Neural crest cell (in vitro differentiated cells): ENCODE measurements around the gene NLGN2. TPM values are rescaled to one million over a fixed set of nuclear protein-coding genes. Genes with fewer than 3 reads are reported as not detected.

Experiments used
- DNase-seq: peaks from one replicate; pipeline ENCODE4 v3.0.0; 2021; ENCODE audit warnings: low read depth, mixed read lengths, low spot score
- H3K27ac Mint-ChIP-seq: one replicate; pipeline ENCODE4 v1.8.0; 2021; ENCODE audit warnings: mild to moderate bottlenecking, mixed read lengths; ENCODE audit not compliant: unreplicated experiment
- H3K27me3 Mint-ChIP-seq: 2 replicates; pipeline ENCODE4 v1.8.0; 2021; ENCODE audit warnings: low read depth, mild to moderate bottlenecking, mixed read lengths
- H3K36me3 Mint-ChIP-seq: 2 replicates; pipeline ENCODE4 v1.8.0; 2021; ENCODE audit warnings: low read depth, mild to moderate bottlenecking, mixed read lengths
- H3K4me1 Mint-ChIP-seq: 2 replicates; pipeline ENCODE4 v1.8.0; 2021; ENCODE audit warnings: mixed read lengths
- H3K4me3 Mint-ChIP-seq: one replicate; pipeline ENCODE4 v1.8.0; 2021; ENCODE audit warnings: mild to moderate bottlenecking, mixed read lengths
- H3K9me3 Mint-ChIP-seq: 2 replicates; pipeline ENCODE4 v1.8.0; 2021; ENCODE audit warnings: mixed read lengths
- total RNA-seq: library from RNA; stranded (reverse); gene quantifications from 2 replicates; pipeline ENCODE4 v1.2.1, GENCODE V29; 2021
- TF ChIP-seq, protein P1 (sequence below): fragments of 200-600 bp; sonication (generic); conservative IDR thresholded peaks from 2 replicates; pipeline ENCODE4 v1.5.0; 2021; ENCODE audit warnings: antibody characterized with exemption, mild to moderate bottlenecking

Gene NLGN2
- total RNA-seq, 1 donor from 2014 or later = 106 TPM

DNA sequence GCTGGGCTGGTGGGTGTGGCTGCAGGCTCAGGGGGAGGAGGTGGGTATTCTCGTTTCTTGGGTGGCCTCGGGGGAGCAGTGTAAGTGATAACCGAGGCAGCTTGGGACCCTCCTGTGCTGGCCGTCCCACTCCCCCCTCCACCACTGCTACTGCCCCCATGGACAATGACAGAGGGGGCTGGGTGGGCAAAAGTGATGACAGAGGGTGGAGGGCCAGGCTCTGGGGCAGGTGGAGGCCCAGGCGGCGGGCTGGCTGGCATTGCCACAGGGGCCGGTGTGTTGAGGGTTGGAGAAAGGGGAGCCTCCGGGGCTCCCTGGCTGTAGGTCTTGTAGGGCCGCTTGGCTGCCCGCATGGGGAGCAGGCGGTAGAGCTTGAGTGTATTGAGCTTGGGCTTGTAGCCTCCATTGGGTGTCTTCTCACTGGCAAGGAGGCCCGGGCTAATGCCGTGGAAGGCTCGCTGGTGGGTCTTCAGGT lies 55.8 kb downstream of the NLGN2 start:
- H3K9me3 Mint-ChIP-seq = no peaks in the 10 kb centered on the region
- no peaks in the 10 kb centered on the region for H3K27me3 Mint-ChIP-seq

DNA sequence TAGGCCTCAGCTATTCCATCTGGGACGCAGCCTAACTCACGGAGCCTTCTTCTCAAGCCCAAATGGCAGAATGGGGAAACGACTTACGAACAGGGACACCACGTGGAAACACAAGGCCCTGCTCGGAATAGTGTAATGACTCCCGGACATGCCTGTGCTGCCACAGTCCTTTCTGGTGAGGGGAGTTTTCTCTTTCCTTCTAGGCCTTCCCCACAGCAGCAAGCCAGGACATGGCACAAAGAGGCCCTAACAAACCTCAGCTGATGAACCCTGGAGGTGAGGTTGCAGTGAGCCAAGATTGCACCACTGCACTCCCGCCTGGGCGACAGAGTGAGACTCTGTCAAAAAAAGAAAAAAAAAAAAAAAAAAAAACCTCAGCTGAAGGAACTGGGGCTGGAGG lies 56.4 kb downstream of the NLGN2 start:
- Mint-ChIP-seq H3K9me3 (no peaks in the 10 kb centered on the region), H3K27me3 (no peaks in the 10 kb centered on the region), H3K36me3 (peaks cover 2% of the 10 kb centered on the region), H3K27ac (no peak overlapping the region), H3K4me3 (no peak overlapping the region), H3K4me1 (peaks cover 19% of the 10 kb centered on the region)
- no peak for DNase-seq
- TF ChIP-seq, protein P1, sequence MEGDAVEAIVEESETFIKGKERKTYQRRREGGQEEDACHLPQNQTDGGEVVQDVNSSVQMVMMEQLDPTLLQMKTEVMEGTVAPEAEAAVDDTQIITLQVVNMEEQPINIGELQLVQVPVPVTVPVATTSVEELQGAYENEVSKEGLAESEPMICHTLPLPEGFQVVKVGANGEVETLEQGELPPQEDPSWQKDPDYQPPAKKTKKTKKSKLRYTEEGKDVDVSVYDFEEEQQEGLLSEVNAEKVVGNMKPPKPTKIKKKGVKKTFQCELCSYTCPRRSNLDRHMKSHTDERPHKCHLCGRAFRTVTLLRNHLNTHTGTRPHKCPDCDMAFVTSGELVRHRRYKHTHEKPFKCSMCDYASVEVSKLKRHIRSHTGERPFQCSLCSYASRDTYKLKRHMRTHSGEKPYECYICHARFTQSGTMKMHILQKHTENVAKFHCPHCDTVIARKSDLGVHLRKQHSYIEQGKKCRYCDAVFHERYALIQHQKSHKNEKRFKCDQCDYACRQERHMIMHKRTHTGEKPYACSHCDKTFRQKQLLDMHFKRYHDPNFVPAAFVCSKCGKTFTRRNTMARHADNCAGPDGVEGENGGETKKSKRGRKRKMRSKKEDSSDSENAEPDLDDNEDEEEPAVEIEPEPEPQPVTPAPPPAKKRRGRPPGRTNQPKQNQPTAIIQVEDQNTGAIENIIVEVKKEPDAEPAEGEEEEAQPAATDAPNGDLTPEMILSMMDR = no peak

More for the DNA sequence above, 55.8 kb downstream of the NLGN2 start:
- DNase-seq = no peak
- Mint-ChIP-seq H3K36me3 (peaks cover 2% of the 10 kb centered on the region), H3K27ac (no peak overlapping the region), H3K4me1 (peaks cover 19% of the 10 kb centered on the region), H3K4me3 (no peak overlapping the region)
- TF ChIP-seq, protein P1 = no peak

DNA sequence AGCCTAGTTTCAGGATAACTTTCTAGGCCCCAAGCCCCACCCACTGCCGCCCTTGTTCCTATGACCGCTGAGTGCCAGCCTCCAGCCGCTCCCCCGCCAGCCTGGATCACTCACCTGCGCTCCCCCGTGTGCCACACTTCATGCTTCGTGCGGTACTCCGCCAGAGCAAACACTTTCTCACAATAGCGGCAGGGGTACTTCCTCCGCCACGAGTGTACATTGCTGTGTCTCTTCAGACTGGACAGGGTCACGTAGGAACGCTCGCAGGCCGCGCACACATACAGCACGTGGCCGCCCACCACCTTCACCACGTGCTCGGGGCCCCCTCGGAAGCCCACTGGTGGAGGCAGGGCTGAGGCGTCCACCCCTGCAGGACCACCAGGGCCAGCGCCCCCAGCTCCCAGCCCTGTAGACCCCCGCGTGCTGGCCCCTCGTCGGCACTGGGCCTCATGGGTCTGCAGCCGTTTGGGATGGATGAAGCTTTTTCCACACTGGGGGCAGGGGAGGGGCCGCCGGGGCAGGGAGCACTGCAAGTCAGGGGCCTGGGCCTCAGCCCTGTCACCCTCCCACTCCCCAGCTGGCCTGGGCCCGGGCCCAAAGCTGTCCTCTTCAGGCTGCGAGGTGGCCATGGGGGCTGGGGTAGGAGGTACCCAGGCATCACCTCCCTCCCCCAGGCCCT lies 58.1 kb downstream of the NLGN2 start:
- TF ChIP-seq, protein P1 = no peak
- H3K4me1 Mint-ChIP-seq = peaks cover 19% of the 10 kb centered on the region
- DNase-seq = no peak
- peaks cover 2% of the 10 kb centered on the region for H3K36me3 Mint-ChIP-seq
- no peak overlapping the region for H3K4me3 Mint-ChIP-seq
- no peaks in the 10 kb centered on the region for H3K9me3 Mint-ChIP-seq
- no peaks in the 10 kb centered on the region for H3K27me3 Mint-ChIP-seq
- no peak overlapping the region for H3K27ac Mint-ChIP-seq

DNA sequence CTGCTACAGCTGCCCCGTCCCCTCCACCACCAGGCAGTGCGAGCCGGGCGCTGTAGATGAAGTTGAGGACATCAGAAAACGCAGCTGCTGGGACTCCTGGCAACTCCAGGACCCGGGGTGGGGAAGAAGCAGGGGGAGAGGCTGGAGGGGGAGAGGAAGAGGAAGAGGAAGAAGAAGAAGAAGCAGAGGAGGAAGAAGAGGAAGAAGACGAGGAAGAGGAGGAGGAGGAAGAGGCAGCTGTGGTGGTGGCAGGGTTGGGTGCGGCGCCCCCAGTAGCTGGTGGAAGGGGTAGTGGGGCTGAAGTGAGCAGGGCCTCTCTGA lies 58.6 kb downstream of the NLGN2 start:
- TF ChIP-seq, protein P1 = no peak
- H3K27ac Mint-ChIP-seq = no peak overlapping the region
- H3K36me3 Mint-ChIP-seq = no peaks in the 10 kb centered on the region

DNA sequence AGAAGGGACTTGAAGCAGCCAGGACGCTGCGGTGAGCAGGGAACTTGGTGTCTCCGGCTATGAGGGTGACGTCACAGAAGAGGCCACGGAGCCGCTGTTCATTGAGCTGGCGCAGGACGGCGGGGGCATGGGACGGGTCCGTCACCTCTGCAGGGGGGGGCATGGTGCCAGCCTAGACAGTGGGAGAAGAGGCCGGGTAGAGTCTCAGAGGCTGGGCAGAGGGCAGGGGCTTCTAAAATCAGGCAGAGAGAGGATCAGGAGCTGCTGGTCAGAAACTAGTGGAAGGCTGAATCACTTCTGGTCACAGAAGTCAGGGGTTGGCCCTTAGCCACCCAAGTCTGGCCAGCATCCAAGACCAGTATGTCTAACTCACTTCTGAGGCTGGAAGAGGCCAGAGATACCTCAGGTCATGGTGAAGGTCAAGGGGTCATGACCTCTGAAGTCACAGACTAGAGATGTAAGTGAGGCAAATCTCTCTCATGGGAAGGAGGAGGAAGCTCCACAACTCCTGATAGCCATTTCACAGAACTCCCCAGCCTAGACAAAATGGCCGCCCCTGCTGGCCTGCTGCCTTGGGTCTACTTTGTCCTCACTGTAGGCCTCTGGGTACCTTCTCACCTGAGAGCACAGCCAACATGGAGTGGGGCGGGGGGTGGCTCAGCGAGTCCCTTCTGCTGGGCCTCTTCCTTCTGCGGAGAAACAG lies 59.1 kb downstream of the NLGN2 start:
- TF ChIP-seq, protein P1 = no peak
- Mint-ChIP-seq H3K27me3 (no peaks in the 10 kb centered on the region), H3K4me1 (peaks cover 14% of the 10 kb centered on the region), H3K36me3 (no peaks in the 10 kb centered on the region), H3K4me3 (no peak overlapping the region), H3K9me3 (no peaks in the 10 kb centered on the region), H3K27ac (no peak overlapping the region)
- DNase-seq = no peak

More for the DNA sequence above, 58.6 kb downstream of the NLGN2 start:
- H3K9me3 Mint-ChIP-seq = no peaks in the 10 kb centered on the region
- peaks cover 16% of the 10 kb centered on the region for H3K4me1 Mint-ChIP-seq
- no peak overlapping the region for H3K4me3 Mint-ChIP-seq
- DNase-seq = no peak
- H3K27me3 Mint-ChIP-seq = no peaks in the 10 kb centered on the region
